ENCODE measurements around the gene TMEM229B.

The TMEM229B gene

DNA sequence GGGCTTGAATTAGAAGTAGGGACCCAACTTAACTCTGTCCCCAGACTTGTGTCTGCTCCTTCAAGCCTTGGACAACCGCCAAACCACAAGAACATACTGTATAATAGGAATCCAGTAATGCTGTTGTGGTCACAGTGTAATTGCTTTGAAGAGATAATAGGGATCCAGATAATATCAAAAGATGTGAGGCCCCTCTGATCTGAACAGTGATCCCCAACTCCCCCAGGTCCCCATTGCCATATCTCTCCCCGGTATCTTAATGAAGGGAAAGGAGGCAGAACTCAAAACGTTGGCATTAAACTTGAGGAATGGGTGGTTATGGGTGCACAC lies 36.1 kb upstream of the TMEM229B start:
- TF ChIP-seq, protein P1, sequence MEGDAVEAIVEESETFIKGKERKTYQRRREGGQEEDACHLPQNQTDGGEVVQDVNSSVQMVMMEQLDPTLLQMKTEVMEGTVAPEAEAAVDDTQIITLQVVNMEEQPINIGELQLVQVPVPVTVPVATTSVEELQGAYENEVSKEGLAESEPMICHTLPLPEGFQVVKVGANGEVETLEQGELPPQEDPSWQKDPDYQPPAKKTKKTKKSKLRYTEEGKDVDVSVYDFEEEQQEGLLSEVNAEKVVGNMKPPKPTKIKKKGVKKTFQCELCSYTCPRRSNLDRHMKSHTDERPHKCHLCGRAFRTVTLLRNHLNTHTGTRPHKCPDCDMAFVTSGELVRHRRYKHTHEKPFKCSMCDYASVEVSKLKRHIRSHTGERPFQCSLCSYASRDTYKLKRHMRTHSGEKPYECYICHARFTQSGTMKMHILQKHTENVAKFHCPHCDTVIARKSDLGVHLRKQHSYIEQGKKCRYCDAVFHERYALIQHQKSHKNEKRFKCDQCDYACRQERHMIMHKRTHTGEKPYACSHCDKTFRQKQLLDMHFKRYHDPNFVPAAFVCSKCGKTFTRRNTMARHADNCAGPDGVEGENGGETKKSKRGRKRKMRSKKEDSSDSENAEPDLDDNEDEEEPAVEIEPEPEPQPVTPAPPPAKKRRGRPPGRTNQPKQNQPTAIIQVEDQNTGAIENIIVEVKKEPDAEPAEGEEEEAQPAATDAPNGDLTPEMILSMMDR (IDR thresholded peaks at IDR 0.05; ENCODE audit: low read length, missing control alignments), result no peak
- no peak for DNase-seq (ENCODE audit: low read depth)
- H3K4me3 ChIP-seq (replicated peaks; ENCODE audit: low read depth, low read length), result no peak overlapping the region

GRCh38 chr14:67523764-67524633 lies 35.5 kb upstream of the TMEM229B start:
- H3K4me3 ChIP-seq (replicated peaks; ENCODE audit: low read depth, low read length), result no peak overlapping the region
- TF ChIP-seq, protein P1 (IDR thresholded peaks at IDR 0.05; ENCODE audit: low read length, missing control alignments), result no peak
- no peak for DNase-seq (ENCODE audit: low read depth)

DNA sequence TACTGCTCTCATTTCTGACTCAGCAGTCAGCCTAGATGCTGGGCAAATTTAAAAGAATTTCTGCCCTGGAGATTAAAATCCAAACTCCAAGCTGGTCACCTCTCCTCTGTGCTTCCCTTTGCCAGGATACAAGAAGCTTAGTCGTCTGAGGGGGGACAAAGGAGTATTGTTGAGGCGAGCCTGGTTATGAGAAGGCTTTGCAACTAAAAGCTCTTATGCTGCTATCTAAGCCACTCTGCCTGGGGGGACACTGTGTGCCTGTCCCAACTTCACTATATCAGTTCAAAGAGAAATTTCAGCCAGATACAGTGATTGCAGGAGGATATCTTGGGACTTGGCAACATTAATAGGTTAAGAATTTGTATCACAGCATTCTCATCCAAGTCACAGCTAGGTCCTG lies 33.7 kb upstream of the TMEM229B start:
- DNase-seq (ENCODE audit: low read depth), result no peak
- H3K4me3 ChIP-seq (replicated peaks; ENCODE audit: low read depth, low read length), result no peak overlapping the region
- TF ChIP-seq, protein P1 (IDR thresholded peaks at IDR 0.05; ENCODE audit: low read length, missing control alignments), result no peak

- no peak for DNase-seq (ENCODE audit: low read depth)
- no peak overlapping the region for H3K4me3 ChIP-seq (replicated peaks; ENCODE audit: low read depth, low read length)
- TF ChIP-seq, protein P1 (IDR thresholded peaks at IDR 0.05; ENCODE audit: low read length, missing control alignments), result no peak
Measured at GRCh38 chr14:67520482-67520881, 32.0 kb upstream of the TMEM229B start.

- TF ChIP-seq, protein P1 (IDR thresholded peaks at IDR 0.05; ENCODE audit: low read length, missing control alignments), result no peak
- DNase-seq (ENCODE audit: low read depth), result no peak
- H3K4me3 ChIP-seq (replicated peaks; ENCODE audit: low read depth, low read length), result no peak overlapping the region
Measured at GRCh38 chr14:67519406-67519805, 30.9 kb upstream of the TMEM229B start.

GRCh38 chr14:67517083-67517482 lies 28.6 kb upstream of the TMEM229B start:
- TF ChIP-seq, protein P1 (IDR thresholded peaks at IDR 0.05; ENCODE audit: low read length, missing control alignments), result peak; percentile 16
- DNase-seq (ENCODE audit: low read depth), result peak; percentile 22
- no peak overlapping the region for H3K4me3 ChIP-seq (replicated peaks; ENCODE audit: low read depth, low read length)

DNA sequence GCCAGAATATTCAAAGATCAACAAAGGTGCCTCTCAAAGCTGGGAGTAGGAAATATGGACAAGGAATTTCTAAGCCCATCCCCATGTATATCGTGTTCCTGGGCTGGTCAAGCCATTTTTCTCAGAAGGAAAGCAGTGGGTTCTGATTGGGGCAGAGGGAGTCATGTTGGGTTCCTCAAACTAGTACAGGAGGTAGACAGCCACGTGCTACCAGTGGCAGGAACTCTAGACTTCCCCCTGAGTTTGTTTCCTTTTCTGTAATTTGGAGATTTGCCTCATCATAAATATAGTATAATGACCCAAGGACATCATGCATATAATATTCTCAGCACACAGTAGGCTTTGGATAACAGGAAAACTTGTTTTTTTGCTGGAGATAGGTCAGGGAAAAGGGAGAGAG lies 28.2 kb upstream of the TMEM229B start:
- TF ChIP-seq, protein P1 (IDR thresholded peaks at IDR 0.05; ENCODE audit: low read length, missing control alignments), result no peak
- no peak for DNase-seq (ENCODE audit: low read depth)
- no peak overlapping the region for H3K4me3 ChIP-seq (replicated peaks; ENCODE audit: low read depth, low read length)

Measured in fibroblast of pulmonary artery (primary cell).